ENCODE results near the gene ITGB7. TPM values are rescaled to one million over a fixed set of nuclear protein-coding genes. Genes with fewer than 3 reads are reported as not detected.

ITGB7 gene
- total and polyA plus RNA-seq, 9 of the 15 experiments (the other 6 are each of a cell fraction or from before 2014, with no cell fraction given) = 0.06 to 2.0 (median 0.67) TPM

GRCh38 chr12:53213348-53213747, 6.3 kb upstream of the ITGB7 start (continued):
- TF ChIP-seq ARID3A (IDR thresholded peaks at IDR 0.05; ENCODE audit: borderline replicate concordance, low read depth, low read length) (no peak), NFE2L1 (tag; IDR thresholded peaks at IDR 0.05; ENCODE audit: borderline replicate concordance, low read depth) (no peak), ZFP91 (CRISPR knock-in tag; IDR thresholded peaks at IDR 0.05) (no peak), ZBTB33 (CRISPR knock-in tag; IDR thresholded peaks at IDR 0.05) (no peak), ZKSCAN1 (IDR thresholded peaks at IDR 0.05; ENCODE audit: low read depth, low read length) (no peak), HNRNPK (IDR thresholded peaks at IDR 0.05; ENCODE audit: low read depth, low read length, poor library complexity, severe bottlenecking) (no peak), E2F4 (CRISPR knock-in tag; IDR thresholded peaks at IDR 0.05; ENCODE audit: low read depth) (no peak), ZNF764 (CRISPR knock-in tag; IDR thresholded peaks at IDR 0.05; ENCODE audit: low read depth) (no peak), MYBL2 (IDR thresholded peaks at IDR 0.05; ENCODE audit: low read depth) (no peak), MYBL2 (CRISPR knock-in tag; IDR thresholded peaks at IDR 0.05; ENCODE audit: borderline replicate concordance) (no peak), GATAD2A (IDR thresholded peaks at IDR 0.05) (no peak), POLR2AphosphoS2 (IDR thresholded peaks at IDR 0.05; ENCODE audit: low read length) (no peak), PREB (CRISPR knock-in tag; IDR thresholded peaks at IDR 0.05) (no peak), RBM22 (IDR thresholded peaks at IDR 0.05; ENCODE audit: low read depth, low read length, poor library complexity, severe bottlenecking) (no peak), CBFB (CRISPR knock-in tag; IDR thresholded peaks at IDR 0.05) (no peak), NUFIP1 (IDR thresholded peaks at IDR 0.05; ENCODE audit: partially characterized antibody) (no peak), RBM14 (IDR thresholded peaks at IDR 0.05; ENCODE audit: borderline replicate concordance, insufficient read depth, low read depth, low read length) (no peak), FOXM1 (IDR thresholded peaks at IDR 0.05; ENCODE audit: low read depth) (no peak), FOXM1 (CRISPR knock-in tag; IDR thresholded peaks at IDR 0.05; ENCODE audit: low read depth) (no peak), ZNF511 (CRISPR knock-in tag; IDR thresholded peaks at IDR 0.05) (no peak), GABPB2 (CRISPR knock-in tag; conservative IDR thresholded peaks at IDR 0.05) (no peak)
